ENCODE results near the gene SLAMF6.

DNA sequence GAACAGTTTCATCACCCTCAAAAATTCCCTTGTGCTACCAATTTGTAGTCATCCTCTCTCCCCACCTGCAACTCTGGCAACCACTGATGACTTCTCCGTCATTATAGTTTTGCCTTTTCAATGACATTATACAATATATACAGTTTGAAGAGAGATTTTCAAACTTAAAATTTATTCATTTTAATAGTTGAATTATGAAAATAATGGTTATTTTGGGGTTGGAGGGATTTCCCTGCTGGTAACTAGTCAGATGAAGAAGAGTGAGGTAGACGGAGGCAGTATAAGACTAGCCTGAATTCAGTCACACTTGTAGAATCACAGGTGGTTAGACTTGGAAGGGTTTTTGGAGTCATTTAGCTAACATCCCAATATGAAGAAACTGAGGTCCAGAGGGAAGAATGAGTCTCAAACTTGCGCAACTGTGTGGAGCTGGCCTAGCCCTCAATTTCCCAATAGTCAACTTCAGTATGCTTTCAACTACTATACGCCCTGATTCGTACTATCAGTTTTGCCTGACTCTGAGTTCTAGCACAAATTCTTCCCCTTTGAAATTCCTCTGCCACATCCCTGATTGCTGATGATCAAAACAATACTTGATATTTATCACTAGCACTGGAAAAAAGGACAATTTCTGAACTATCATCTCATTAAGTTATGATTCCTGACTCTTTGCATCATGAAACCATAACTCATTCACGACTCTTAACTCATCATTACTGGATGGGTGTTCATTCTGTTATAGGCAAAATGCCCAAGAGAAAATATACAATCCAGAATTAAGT lies 68.5 kb downstream of the SLAMF6 start:
- TF ChIP-seq POLR2A (IDR thresholded peaks at IDR 0.05) = no peak
- TF ChIP-seq, protein P1, sequence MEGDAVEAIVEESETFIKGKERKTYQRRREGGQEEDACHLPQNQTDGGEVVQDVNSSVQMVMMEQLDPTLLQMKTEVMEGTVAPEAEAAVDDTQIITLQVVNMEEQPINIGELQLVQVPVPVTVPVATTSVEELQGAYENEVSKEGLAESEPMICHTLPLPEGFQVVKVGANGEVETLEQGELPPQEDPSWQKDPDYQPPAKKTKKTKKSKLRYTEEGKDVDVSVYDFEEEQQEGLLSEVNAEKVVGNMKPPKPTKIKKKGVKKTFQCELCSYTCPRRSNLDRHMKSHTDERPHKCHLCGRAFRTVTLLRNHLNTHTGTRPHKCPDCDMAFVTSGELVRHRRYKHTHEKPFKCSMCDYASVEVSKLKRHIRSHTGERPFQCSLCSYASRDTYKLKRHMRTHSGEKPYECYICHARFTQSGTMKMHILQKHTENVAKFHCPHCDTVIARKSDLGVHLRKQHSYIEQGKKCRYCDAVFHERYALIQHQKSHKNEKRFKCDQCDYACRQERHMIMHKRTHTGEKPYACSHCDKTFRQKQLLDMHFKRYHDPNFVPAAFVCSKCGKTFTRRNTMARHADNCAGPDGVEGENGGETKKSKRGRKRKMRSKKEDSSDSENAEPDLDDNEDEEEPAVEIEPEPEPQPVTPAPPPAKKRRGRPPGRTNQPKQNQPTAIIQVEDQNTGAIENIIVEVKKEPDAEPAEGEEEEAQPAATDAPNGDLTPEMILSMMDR (IDR thresholded peaks at IDR 0.05) = no peak

All from right lobe of liver (tissue), 4 donors.